K562 (cell line): Measurements from ENCODE around the gene IFT172. TPM values are rescaled to one million over a fixed set of nuclear protein-coding genes. Genes with fewer than 3 reads are reported as not detected.

Source experiments
- ARID1B ChIP-seq: fragments of 450-650 bp; IDR thresholded peaks from 2 replicates; pipeline ENCODE4 v1.6.1; 2016; ENCODE audit warnings: antibody characterized with exemption, mild to moderate bottlenecking, inconsistent platforms
- C11orf30 ChIP-seq: fragments of 450-650 bp; IDR thresholded peaks from 2 replicates; pipeline ENCODE4 v1.6.1; 2016; ENCODE audit warnings: low read depth, mild to moderate bottlenecking
- CCNT2 ChIP-seq: IDR thresholded peaks from 2 replicates; pipeline ENCODE4 v1.6.1; 2011; ENCODE audit warnings: borderline replicate concordance, low read depth, mild to moderate bottlenecking, moderate library complexity, mixed read lengths, low read length; ENCODE audit not compliant: insufficient read length; ENCODE audit errors: extremely low read depth
- ELF4 ChIP-seq: fragments of 450-650 bp; formaldehyde crosslinking; IDR thresholded peaks from 2 replicates; pipeline ENCODE4 v1.4.0; 2022; ENCODE audit warnings: missing genetic modification characterization
- ESRRA ChIP-seq: fragments of 450-650 bp; IDR thresholded peaks from 2 replicates; pipeline ENCODE4 v1.6.1; 2014; ENCODE audit warnings: low read depth, mild to moderate bottlenecking, moderate library complexity, borderline replicate concordance
- NFIX ChIP-seq: fragments of 250-450 bp; sonication (Bioruptor Pico); IDR thresholded peaks from 2 replicates; pipeline ENCODE4 v1.4.0; 2020; ENCODE audit warnings: low read depth, mild to moderate bottlenecking, moderate library complexity
- NFXL1 ChIP-seq: fragments of 450-650 bp; formaldehyde crosslinking; IDR thresholded peaks from 2 replicates; pipeline ENCODE4 v1.4.0; 2021; ENCODE audit warnings: mild to moderate bottlenecking
- PCBP1 ChIP-seq: fragments of 200-400 bp; formaldehyde crosslinking; IDR thresholded peaks from 2 replicates; pipeline ENCODE4 v1.6.1; 2018; ENCODE audit warnings: mild to moderate bottlenecking, low read depth, low read length; ENCODE audit not compliant: poor library complexity, severe bottlenecking
- RBBP5 ChIP-seq: fragments of 200-600 bp; sonication (generic); IDR thresholded peaks from 2 replicates; pipeline ENCODE4 v1.6.1; 2012; ENCODE audit warnings: borderline replicate concordance, mild to moderate bottlenecking, low read length, control low read depth, inconsistent platforms; ENCODE audit not compliant: insufficient read depth, poor library complexity, severe bottlenecking
- SNIP1 ChIP-seq: fragments of 450-650 bp; IDR thresholded peaks from 2 replicates; pipeline ENCODE4 v1.7.1; 2017; ENCODE audit warnings: low read depth, mild to moderate bottlenecking
- TBP ChIP-seq: optimal IDR thresholded peaks from 2 replicates; pipeline ENCODE3; 2011; ENCODE audit warnings: low read depth, low read length, improper control_type of control experiment
- TFAM ChIP-seq: fragments of 250-450 bp; sonication (Bioruptor Pico); conservative IDR thresholded peaks from 2 replicates; pipeline ENCODE4 v1.5.0; 2021; ENCODE audit warnings: mild to moderate bottlenecking, moderate library complexity
- USF2 ChIP-seq: sonication (generic); formaldehyde crosslinking; IDR thresholded peaks from 2 replicates; pipeline ENCODE4 v1.5.0; 2020; ENCODE audit warnings: missing genetic modification reagents
- ZNF354B ChIP-seq: fragments of 250-450 bp; sonication (Bioruptor Pico); IDR thresholded peaks from 2 replicates; pipeline ENCODE4 v1.4.0; 2020
- ZNF830 ChIP-seq: fragments of 250-450 bp; sonication (Bioruptor Pico); IDR thresholded peaks from 2 replicates; pipeline ENCODE4 v1.5.0; 2021; ENCODE audit warnings: mild to moderate bottlenecking
- polyA plus RNA-seq, 8 experiments: library from polyadenylated mRNA; depleted of rRNA in 4 of 8; stranded (reverse) in 5 of 8; unstranded in 3 of 8; fragments of >200 nt; fragmentation: Nextera tagmentation in 2 of 8; fragmentation: Illumina TruSeq in 1 of 8; extraction: Ambion mirVana in 2 of 8; extraction: Trizol in 1 of 8; gene quantifications; 2 replicates each; pipeline versions ENCODE4 v1.2.1 to v1.2.3, GENCODE V29; 2011 to 2014; ENCODE audit warnings: inconsistent platforms in 1 of 8, missing spikeins in 1 of 8
- total RNA-seq, 7 experiments: library from RNA; depleted of rRNA in 6 of 7; stranded (reverse); fragments of >200 nt in 6 of 7; fragmentation: Illumina TruSeq in 2 of 7; extraction: Trizol in 2 of 7; gene quantifications; 2 replicates each; pipeline versions ENCODE4 v1.2.1 to v1.2.3, GENCODE V29; 2011 to 2021; ENCODE audit warnings: low replicate concordance in 1 of 7
- TF ChIP-seq, protein P1 (sequence below): fragments of 450-650 bp; formaldehyde crosslinking; IDR thresholded peaks from 2 replicates; pipeline ENCODE4 v1.4.0; 2020; ENCODE audit warnings: mild to moderate bottlenecking, mixed read lengths
- TF ChIP-seq, protein P2 (sequence below): fragments of 450-650 bp; IDR thresholded peaks from 2 replicates; pipeline ENCODE4 v1.6.1; 2016; ENCODE audit warnings: antibody characterized with exemption
- TF ChIP-seq, protein P3 (sequence below), 2 experiments: IDR thresholded peaks; 2 replicates each; pipeline ENCODE4 v1.6.1; 2011; ENCODE audit warnings: borderline replicate concordance in 1 of 2, control low read depth in 1 of 2, low read depth in 1 of 2, low read length in 1 of 2, mild to moderate bottlenecking in 1 of 2, mixed read lengths in 1 of 2, moderate library complexity in 1 of 2; ENCODE audit not compliant: insufficient read depth in 1 of 2, insufficient read length in 1 of 2, poor library complexity in 1 of 2, severe bottlenecking in 1 of 2; ENCODE audit errors: extremely low read depth in 1 of 2
- TF ChIP-seq, protein P4 (sequence below): fragments of 250-450 bp; sonication (Bioruptor Pico); IDR thresholded peaks from 2 replicates; pipeline ENCODE4 v1.6.1; 2021; ENCODE audit warnings: mild to moderate bottlenecking

IFT172 gene
- total and polyA plus RNA-seq, 9 of the 15 experiments (the other 6 are each of a cell fraction or from before 2014, with no cell fraction given): 5.6 to 19.1 (median 13.5) TPM

GRCh38 chr2:27441958-27442919 is 47.3 kb downstream of the IFT172 start, which contains the start of gene KRTCAP3 (continued):
- TF ChIP-seq, protein P1, sequence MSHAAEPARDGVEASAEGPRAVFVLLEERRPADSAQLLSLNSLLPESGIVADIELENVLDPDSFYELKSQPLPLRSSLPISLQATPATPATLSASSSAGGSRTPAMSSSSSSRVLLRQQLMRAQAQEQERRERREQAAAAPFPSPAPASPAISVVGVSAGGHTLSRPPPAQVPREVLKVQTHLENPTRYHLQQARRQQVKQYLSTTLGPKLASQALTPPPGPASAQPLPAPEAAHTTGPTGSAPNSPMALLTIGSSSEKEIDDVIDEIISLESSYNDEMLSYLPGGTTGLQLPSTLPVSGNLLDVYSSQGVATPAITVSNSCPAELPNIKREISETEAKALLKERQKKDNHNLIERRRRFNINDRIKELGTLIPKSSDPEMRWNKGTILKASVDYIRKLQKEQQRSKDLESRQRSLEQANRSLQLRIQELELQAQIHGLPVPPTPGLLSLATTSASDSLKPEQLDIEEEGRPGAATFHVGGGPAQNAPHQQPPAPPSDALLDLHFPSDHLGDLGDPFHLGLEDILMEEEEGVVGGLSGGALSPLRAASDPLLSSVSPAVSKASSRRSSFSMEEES: no peak
- TF ChIP-seq USF2: no peak
- TF ChIP-seq RBBP5: no peak
- TF ChIP-seq, protein P2, sequence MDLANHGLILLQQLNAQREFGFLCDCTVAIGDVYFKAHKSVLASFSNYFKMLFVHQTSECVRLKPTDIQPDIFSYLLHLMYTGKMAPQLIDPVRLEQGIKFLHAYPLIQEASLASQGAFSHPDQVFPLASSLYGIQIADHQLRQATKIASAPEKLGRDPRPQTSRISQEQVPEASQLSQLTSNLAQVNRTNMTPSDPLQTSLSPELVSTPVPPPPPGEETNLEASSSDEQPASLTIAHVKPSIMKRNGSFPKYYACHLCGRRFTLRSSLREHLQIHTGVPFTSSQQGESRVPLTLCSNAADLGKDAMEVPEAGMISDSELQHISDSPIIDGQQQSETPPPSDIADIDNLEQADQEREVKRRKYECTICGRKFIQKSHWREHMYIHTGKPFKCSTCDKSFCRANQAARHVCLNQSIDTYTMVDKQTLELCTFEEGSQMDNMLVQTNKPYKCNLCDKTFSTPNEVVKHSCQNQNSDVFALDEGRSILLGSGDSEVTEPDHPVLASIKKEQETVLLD: no peak
- no peak for TF ChIP-seq ARID1B
- TF ChIP-seq TFAM (CRISPR knock-in tag): no peak
- peak; percentile 14 for TF ChIP-seq CCNT2
- TF ChIP-seq PCBP1: peak; percentile 52
- no peak for TF ChIP-seq NFIX (CRISPR knock-in tag)
- no peak for TF ChIP-seq ESRRA
- TF ChIP-seq C11orf30: no peak
- TF ChIP-seq ELF4 (CRISPR knock-in tag): no peak
- TF ChIP-seq ZNF354B (CRISPR knock-in tag): no peak
- no peak for TF ChIP-seq ZNF830 (CRISPR knock-in tag)
- TF ChIP-seq, protein P3, sequence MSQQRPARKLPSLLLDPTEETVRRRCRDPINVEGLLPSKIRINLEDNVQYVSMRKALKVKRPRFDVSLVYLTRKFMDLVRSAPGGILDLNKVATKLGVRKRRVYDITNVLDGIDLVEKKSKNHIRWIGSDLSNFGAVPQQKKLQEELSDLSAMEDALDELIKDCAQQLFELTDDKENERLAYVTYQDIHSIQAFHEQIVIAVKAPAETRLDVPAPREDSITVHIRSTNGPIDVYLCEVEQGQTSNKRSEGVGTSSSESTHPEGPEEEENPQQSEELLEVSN (IDR thresholded peaks at IDR 0.05; ENCODE audit: borderline replicate concordance in 1 of 2, extremely low read depth in 1 of 2, insufficient read depth in 1 of 2, insufficient read length in 1 of 2, low read depth in 1 of 2, low read length in 1 of 2, poor library complexity in 1 of 2, severe bottlenecking in 1 of 2): peak in 1 of 2 experiments; percentile 50
- no peak for TF ChIP-seq NFXL1 (CRISPR knock-in tag)
- TF ChIP-seq, protein P4, sequence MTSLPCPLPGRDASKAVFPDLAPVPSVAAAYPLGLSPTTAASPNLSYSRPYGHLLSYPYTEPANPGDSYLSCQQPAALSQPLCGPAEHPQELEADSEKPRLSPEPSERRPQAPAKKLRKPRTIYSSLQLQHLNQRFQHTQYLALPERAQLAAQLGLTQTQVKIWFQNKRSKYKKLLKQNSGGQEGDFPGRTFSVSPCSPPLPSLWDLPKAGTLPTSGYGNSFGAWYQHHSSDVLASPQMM (CRISPR knock-in tag): no peak
- TF ChIP-seq SNIP1: no peak
- TF ChIP-seq TBP: no peak
